ENCODE data around the gene HPCAL1. TPM values are rescaled to one million over a fixed set of nuclear protein-coding genes. Genes with fewer than 3 reads are reported as not detected.

The HPCAL1 gene
- total RNA-seq, 2 donors from 2014 or later = 22.5 to 203 TPM

DNA sequence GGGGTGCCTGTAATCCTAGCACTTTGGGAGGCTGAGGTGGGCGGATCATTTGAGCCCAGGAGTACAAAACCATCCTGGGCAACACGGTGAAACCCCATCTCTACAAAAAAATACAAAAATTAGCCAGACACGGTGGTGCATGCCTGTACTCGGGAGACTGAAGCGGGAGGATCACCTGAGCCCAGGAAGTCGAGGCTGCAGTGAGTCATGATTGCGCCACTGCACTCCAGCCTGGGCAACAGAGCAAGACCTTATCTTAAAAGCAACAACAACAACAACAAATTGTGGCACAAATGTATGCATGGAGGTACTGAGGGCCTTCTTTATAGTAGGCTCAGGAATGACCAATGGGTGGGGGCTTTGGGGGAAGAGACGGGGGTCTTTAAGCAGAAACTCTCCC lies 38.5 kb downstream of the HPCAL1 start:
- Histone ChIP-seq H3K36me3 (no peaks in the 10 kb centered on the region), H3K4me3 (no peak overlapping the region), H3K9me3 (no peaks in the 10 kb centered on the region), H3K27ac (no peak overlapping the region), H3K27me3 (replicated peaks; ENCODE audit: insufficient read depth) (no peaks in the 10 kb centered on the region), H3K4me1 (replicated peaks) (no peaks in the 10 kb centered on the region)
- no peak for DNase-seq (ENCODE audit: low spot score)
- intact Hi-C loops (cut with DNase I) = loop anchor here (5.0 kb wide), 1 partner anchor 66 kb away; no protein-coding TSS in a partner anchor
- 91% methylated on average over 8 of the region's 8 CpGs for WGBS
- TF ChIP-seq CTCF (IDR thresholded peaks at IDR 0.05) (no peak), POLR2A (IDR thresholded peaks at IDR 0.05) (no peak), POLR2AphosphoS5 (IDR thresholded peaks at IDR 0.05) (no peak)

DNA sequence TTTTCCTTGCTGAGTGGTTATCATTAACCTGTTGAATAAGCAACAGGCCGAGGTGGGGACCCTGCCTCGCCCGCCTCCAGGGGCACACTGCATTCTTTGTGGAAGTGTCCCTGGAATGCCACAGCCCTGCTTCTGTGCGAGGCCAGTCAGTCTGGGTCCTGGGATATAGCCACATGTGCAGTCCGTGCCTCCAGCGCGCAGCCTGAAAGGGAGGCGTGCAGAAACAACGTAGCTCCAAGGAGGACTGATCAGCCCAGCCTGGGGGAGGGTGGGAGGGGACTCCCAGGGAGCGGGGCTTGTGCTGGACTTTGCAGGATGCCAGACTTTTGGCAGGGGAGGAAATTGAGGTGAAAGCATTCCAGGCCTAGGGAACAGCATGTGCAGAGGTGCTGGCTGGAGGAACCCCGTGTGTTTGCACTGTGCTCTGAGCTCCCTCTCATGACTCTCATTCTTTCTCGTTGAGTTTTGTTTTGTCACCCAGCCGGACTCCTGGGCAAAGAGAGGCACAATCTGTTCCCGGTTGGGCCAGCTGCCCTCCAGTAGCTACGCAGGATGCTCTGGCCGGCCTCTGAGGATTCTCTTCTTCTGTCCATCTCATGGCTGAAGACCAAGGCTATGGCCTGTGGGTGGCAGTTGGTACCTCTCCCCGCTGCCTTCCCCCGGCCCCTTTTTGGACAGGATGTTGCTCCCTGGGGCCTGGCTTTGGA lies 39.7 kb downstream of the HPCAL1 start:
- Histone ChIP-seq H3K27me3 (replicated peaks; ENCODE audit: insufficient read depth) (no peaks in the 10 kb centered on the region), H3K27ac (peak overlapping the region; percentile 42 to 50), H3K36me3 (no peaks in the 10 kb centered on the region), H3K4me3 (no peak overlapping the region), H3K9me3 (no peaks in the 10 kb centered on the region), H3K4me1 (replicated peaks) (no peaks in the 10 kb centered on the region)
- 39% methylated on average over 18 of the region's 18 CpGs for WGBS
- DNase-seq (ENCODE audit: low spot score) = no peak
- intact Hi-C loops (cut with DNase I) = loop anchor here (5.0 kb wide), 1 partner anchor 65 kb away; no protein-coding TSS in a partner anchor
- peak; percentile 59 for TF ChIP-seq POLR2AphosphoS5 (IDR thresholded peaks at IDR 0.05)
- TF ChIP-seq CTCF (IDR thresholded peaks at IDR 0.05) = no peak

GRCh38 chr2:10343191-10343590 lies 40.5 kb downstream of the HPCAL1 start:
- Histone ChIP-seq H3K27ac (peak overlapping the region in 1 of 2 donors; percentile 42), H3K4me3 (no peak overlapping the region), H3K9me3 (no peaks in the 10 kb centered on the region), H3K36me3 (no peaks in the 10 kb centered on the region), H3K4me1 (replicated peaks) (no peaks in the 10 kb centered on the region), H3K27me3 (replicated peaks; ENCODE audit: insufficient read depth) (no peaks in the 10 kb centered on the region)
- TF ChIP-seq POLR2A (IDR thresholded peaks at IDR 0.05) (no peak), POLR2AphosphoS5 (IDR thresholded peaks at IDR 0.05) (no peak), CTCF (IDR thresholded peaks at IDR 0.05) (no peak)
- intact Hi-C loops (cut with DNase I) = loop anchor here (5.0 kb wide), 1 partner anchor 64 kb away; no protein-coding TSS in a partner anchor
- DNase-seq (ENCODE audit: low spot score) = no peak
- WGBS = 93% methylated on average over 3 of the region's 3 CpGs

GRCh38 chr2:10343658-10344057 lies 41.0 kb downstream of the HPCAL1 start:
- no peak for DNase-seq (ENCODE audit: low spot score)
- Histone ChIP-seq H3K4me3 (no peak overlapping the region), H3K36me3 (no peaks in the 10 kb centered on the region), H3K27ac (no peak overlapping the region), H3K9me3 (no peaks in the 10 kb centered on the region), H3K27me3 (replicated peaks; ENCODE audit: insufficient read depth) (no peaks in the 10 kb centered on the region), H3K4me1 (replicated peaks) (no peaks in the 10 kb centered on the region)
- TF ChIP-seq POLR2AphosphoS5 (IDR thresholded peaks at IDR 0.05) (no peak), POLR2A (IDR thresholded peaks at IDR 0.05) (no peak), CTCF (IDR thresholded peaks at IDR 0.05) (no peak)
- 89% methylated on average over 8 of the region's 8 CpGs for WGBS
- intact Hi-C loops (cut with DNase I) = loop anchor here (5.0 kb wide), 1 partner anchor 64 kb away; no protein-coding TSS in a partner anchor

Measured in prostate gland (tissue), 2 donors.